ENCODE measurements around the gene PHLPP2.
"Not testable (repeated sequence)": the region's sequence is repeated elsewhere in the genome, so short reads cannot be mapped to it uniquely, and the experiment has no call there.

Gene PHLPP2

GRCh38 chr16:71722801-71723536 is 1.5 kb downstream of the PHLPP2 start:
- DNase-seq (ENCODE audit: low read depth) = peak; percentile 41

DNA sequence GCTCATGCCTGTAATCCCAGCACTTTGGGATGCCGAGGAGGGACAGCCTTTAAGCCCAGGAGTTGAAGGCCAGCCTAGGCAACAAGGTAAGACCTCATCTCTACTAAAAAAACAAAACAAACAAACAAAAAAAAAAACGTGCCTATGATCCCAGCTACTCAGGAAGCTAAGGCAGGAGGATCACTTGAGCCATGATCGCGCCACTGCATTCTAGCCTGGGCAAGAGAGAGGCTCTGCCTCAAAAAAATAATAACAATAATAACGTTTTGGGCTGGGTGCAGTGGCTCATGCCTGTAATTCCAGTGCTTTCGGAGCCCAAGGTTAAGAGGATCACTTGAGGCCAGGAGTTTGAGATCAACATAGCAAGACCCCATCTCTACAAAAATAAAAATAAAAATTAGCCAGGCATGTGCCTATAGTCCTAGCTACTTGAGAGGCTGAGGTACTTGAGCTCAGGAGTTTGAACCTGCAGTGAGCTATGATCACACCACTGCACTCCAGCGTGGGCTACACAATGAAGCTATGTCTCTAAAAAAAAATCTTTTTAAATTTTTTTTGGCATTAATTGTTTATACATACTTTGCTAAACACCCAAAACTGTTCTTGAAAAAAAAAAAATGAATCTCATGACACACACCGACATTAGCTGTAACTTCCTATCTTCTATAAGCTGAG is 3.3 kb downstream of the PHLPP2 start:
- DNase-seq (ENCODE audit: low read depth) = no peak

GRCh38 chr16:71712501-71712900 is 12.0 kb downstream of the PHLPP2 start:
- DNase-seq (ENCODE audit: low read depth) = no peak

GRCh38 chr16:71711789-71712188 is 12.7 kb downstream of the PHLPP2 start:
- no peak for DNase-seq (ENCODE audit: low read depth)

DNA sequence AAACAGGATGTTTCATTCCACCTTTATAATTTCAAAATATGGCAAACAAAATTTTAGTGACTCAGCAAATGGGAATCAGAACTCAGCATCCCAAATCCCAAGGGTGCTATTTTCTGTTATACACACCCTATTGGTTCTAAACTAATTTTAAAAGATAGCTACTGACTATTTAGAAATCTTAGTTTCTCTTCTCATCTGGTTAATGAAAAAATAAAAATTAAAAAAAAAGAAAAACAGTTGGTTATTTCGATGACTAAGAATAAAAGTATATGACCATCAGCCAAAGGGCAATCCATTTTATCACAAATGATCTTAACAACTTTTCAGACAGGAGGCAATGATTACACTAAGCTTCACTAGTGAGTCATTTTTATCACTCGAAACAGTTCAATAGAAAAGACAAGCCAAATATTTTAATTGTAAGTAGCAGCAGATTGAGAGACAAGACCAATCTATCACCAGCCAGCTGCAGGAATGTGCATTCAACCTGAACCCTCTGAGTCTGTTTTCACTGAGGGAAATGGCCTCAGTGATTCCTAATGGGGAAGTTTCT is 15.2 kb downstream of the PHLPP2 start:
- no peak for DNase-seq (ENCODE audit: low read depth)

GRCh38 chr16:71708696-71709095 is 15.8 kb downstream of the PHLPP2 start:
- no peak for DNase-seq (ENCODE audit: low read depth)

GRCh38 chr16:71707199-71707598 is 17.3 kb downstream of the PHLPP2 start:
- no peak for DNase-seq (ENCODE audit: low read depth)

- no peak for DNase-seq (ENCODE audit: low read depth)
Observed at GRCh38 chr16:71706046-71706445, 18.5 kb downstream of the PHLPP2 start.

GRCh38 chr16:71703333-71703732 is 21.2 kb downstream of the PHLPP2 start:
- DNase-seq (ENCODE audit: low read depth) = no peak

GRCh38 chr16:71700831-71701230 is 23.7 kb downstream of the PHLPP2 start:
- DNase-seq (ENCODE audit: low read depth) = no peak

- DNase-seq (ENCODE audit: low read depth) = no peak
Observed at GRCh38 chr16:71698491-71698890, 26.0 kb downstream of the PHLPP2 start.

- DNase-seq (ENCODE audit: low read depth) = no peak
Observed at GRCh38 chr16:71693164-71693563, 31.3 kb downstream of the PHLPP2 start.

DNA sequence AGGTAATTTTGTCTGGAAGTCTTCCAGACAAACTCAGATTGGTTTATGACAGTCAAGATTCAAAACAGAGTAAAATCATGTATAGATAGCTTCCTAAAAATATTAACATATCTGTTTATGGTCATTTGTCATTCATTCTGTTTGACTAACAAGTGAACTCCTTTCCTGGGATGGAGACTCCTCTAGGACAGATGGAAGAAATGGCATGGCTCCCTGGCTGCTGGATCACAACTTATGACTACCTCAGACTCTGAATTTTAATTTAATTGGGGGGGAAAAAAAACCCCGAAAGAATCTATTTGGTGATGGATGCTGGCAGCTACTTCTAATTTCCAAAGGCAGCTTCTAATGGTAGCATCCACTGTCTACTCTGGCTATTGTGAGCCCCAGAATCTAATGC is 34.6 kb downstream of the PHLPP2 start:
- DNase-seq (ENCODE audit: low read depth) = no peak

DNA sequence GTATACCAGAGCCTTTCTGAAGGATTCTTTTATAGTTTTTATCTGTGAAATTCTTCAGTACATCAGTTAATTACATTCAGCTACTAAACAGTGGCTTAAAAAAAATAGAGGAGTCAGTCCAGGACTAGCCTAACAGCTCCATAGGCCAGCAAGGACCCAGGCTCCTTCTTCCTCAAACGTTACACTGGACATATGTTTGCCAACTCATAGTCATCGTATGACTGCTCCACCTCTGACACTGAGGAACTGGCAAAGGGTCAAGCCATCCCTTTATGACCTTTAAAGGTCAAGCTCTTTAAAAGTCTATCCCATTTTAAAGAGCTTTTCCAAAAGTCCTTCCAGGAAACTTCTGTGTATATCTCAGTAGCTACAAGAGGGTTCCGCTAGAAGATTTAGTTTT is 36.6 kb downstream of the PHLPP2 start:
- DNase-seq (ENCODE audit: low read depth) = no peak

- DNase-seq (ENCODE audit: low read depth) = not testable (repeated sequence)
Observed at GRCh38 chr16:71684280-71684679, 40.2 kb downstream of the PHLPP2 start.

GRCh38 chr16:71681360-71681759 is 43.1 kb downstream of the PHLPP2 start:
- DNase-seq (ENCODE audit: low read depth) = no peak

DNA sequence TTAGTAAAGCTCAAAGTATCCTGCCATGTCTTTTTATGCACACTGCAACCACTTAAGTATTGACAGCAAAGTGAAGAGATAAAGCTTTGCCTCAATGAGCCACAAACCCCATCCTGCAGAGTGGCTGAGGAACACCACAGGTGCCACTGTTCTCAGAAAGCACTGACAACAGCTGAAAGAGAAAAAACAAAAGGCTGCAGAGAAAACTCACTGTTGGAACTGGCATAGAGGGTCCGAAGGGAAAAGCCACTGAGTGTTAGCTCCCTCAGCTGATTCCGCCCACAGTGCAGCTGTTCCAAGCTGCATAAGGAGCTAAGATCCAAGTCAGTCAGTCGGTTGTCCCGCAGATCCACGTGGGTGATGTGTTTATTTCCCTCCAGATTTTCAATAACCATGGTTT is 48.3 kb downstream of the PHLPP2 start:
- DNase-seq (ENCODE audit: low read depth) = no peak

DNA sequence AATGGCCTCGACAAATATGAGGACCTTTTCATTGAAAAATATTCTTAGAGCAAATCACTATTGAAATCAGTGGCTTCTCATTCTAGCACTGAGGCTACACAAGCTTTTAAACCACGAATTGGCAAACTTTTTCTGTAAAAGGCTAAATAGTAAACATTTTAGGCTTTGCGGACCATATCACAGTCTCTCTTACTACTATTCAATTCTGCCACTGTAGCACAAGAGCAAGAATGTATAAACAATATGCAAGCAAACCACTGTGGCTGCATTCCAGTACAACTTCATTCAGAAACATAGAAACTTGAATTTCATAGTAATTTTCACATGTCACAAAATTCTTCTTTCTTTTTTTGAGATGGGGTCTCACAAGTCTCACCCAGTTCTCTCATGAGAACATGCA is 49.1 kb downstream of the PHLPP2 start:
- DNase-seq (ENCODE audit: low read depth) = no peak

GRCh38 chr16:71674229-71674628 is 50.3 kb downstream of the PHLPP2 start:
- no peak for DNase-seq (ENCODE audit: low read depth)

DNA sequence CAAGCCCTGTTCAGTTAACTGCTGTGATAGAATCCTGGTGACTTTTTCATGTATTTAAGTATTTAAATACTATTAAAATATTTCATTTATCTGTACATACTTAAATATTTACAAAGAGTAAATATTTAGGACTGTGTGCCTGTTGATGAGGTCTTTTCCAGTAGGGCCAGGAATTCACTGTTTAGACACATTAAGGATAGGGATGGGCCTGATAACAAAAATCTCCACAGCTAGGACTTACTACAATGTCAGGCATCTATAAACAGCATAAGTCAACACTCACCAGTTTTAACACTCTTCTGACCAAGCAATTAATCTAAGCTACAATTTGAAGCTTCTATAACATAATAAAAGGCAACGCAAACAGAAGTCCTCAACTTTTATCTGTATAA is 50.9 kb downstream of the PHLPP2 start:
- DNase-seq (ENCODE audit: low read depth) = no peak

DNA sequence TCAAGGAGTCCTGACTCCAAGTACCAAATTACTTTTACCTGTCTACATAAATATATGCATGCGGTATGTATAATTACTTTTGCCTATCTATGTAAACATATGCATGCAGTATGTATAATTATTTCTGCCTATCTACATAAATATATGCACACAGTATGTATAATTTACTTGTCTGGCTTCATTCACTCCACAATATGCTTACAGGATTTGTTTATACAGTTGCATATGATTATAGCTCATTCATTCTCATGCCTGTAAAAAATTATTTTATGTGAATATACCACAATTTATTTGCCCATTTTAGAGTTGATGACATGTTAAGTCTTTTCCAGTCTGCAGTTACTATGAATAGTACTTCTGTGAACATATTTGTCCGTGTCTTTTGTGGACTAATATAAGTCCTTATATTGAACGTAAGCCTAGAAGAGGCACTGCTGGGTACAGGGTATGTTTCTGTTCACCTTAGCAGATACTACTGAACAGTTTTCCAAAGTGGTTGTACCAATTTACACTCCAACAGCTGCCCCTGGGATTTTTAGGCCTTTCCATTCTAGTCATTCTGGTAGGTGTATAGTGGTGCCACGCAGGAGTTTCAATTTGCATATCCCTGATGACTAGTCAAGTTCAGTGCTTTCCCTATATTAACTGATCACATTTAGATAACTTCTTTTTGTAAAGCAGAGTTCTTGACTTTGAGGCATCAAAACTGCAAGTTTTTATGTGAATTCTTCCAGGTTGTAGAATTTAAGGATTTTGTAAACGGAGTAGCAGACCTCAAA is 51.5 kb downstream of the PHLPP2 start:
- DNase-seq (ENCODE audit: low read depth) = no peak

GRCh38 chr16:71672125-71672524 is 52.4 kb downstream of the PHLPP2 start:
- no peak for DNase-seq (ENCODE audit: low read depth)

DNA sequence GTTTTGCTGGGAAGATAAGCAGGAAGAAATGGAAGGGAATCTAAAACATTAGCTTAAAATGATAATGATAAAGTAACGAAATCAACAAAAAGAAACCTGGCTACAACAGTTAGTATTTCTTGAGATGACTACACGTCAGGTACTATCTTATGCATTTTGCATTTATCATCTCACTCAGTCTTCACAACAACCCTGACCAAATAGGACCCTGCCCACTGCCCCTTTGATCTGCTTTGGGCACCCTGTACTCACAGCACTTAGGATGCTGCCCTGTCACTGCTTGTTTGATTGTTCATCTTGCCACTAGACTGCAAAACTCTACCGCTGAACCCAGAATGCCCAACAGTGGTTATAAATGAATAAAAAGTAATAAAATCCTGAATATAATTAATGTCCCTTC is 53.3 kb downstream of the PHLPP2 start:
- no peak for DNase-seq (ENCODE audit: low read depth)
